Lower leg skin (tissue), 4 donors: ENCODE measurements around the gene TBC1D22A. TPM values are rescaled to one million over a fixed set of nuclear protein-coding genes. Genes with fewer than 3 reads are reported as not detected.
A peak's percentile ranks its signal among the peaks of the same experiment; 100 is the strongest.

Source experiments
- DNase-seq, 2 donors: peaks; one replicate each; pipeline ENCODE4 v3.0.0-alpha.2; 2019; ENCODE audit warnings: low spot score in 2 of 2
- H3K4me3 ChIP-seq: fragments of 200-600 bp; sonication (generic); 2 replicates; pipeline ENCODE4 v1.5.1; 2017; ENCODE audit warnings: mild to moderate bottlenecking, low read depth; ENCODE audit not compliant: poor library complexity, severe bottlenecking
- POLR2A ChIP-seq, 2 donors: fragments of 450-650 bp; IDR thresholded peaks; one replicate each; pipeline ENCODE4 v1.6.1; 2016 to 2017; ENCODE audit warnings: antibody characterized with exemption in 2 of 2, mild to moderate bottlenecking in 1 of 2, moderate library complexity in 1 of 2
- WGBS, 2 donors: methylation state at CpG; one replicate each; pipeline ENCODE4 v1.1.5; 2018; 5-methylcytosine and 5-hydroxymethylcytosine counted together
- intact Hi-C: fragments of 100-400 bp; cut with DNase I; formaldehyde crosslinking; loops from one replicate; pipeline ENCODE4 v1.15.0; 2023; ENCODE audit warnings: low total_unique reads
- total RNA-seq, 4 donors: library from RNA; depleted of rRNA; stranded (reverse); fragments of >200 nt; gene quantifications; one replicate each; pipeline ENCODE4 v1.1.0, GENCODE V29; 2016
- TF ChIP-seq, protein P1 (sequence below), 3 donors: fragments of 450-650 bp; IDR thresholded peaks; one replicate each; pipeline ENCODE4 v1.5.1; 2016; ENCODE audit warnings: antibody characterized with exemption in 3 of 3, mild to moderate bottlenecking in 3 of 3, moderate library complexity in 2 of 3

Gene TBC1D22A
- total RNA-seq, 4 donors from 2014 or later = 21.8 to 32.3 (median 31.6) TPM

DNA sequence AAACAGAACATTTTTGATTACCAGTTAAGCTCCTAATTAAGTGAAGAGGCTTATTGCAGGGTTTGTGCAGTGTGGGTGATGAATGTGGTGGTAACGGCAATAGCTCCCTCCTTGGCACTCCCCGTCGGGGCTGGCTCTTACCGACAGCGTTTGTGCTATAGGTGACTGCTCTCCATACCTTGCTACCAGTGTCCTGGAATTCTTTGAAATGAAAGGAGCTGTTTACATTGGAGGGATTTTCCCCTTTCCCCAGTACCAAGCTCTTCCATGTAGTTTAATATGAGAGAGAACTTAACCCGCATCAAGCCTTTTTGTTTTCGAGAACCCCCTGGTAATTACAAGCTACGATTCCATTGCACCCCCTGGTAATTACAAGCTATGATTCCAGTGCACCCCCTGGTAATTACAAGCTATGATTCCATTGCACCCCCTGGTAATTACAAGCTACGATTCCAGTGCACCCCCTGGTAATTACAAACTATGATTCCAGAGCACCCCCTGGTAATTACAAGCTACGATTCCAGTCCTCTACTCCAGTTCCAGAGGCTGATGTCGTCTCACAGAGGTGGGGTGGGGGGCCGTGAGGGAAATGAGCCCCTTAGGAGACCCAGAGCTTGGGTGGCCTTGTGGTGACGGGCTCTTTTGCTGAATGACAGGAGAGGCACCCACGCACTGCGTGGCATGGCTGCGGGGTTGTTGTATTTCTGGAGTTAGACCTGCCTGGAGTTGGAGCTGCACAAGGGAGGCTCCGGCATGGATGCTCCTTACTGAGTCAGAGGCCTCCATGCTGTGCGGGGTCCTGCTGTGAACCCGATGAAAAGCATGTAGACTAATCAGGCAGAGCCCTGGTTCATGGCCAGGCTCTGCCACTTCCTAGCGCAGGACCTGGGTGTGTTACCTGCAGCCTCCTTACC, 205.3 kb downstream of the TBC1D22A start:
- peak in 1 of 2 donors; percentile 37 for DNase-seq
- intact Hi-C loops = no loop called here
- no peak overlapping the region for H3K4me3 ChIP-seq
- WGBS, 2 donors = 91 to 94% methylated on average over 19 to 20 of the region's 20 CpGs
- no peak for TF ChIP-seq POLR2A (IDR thresholded peaks at IDR 0.05)
- TF ChIP-seq, protein P1, sequence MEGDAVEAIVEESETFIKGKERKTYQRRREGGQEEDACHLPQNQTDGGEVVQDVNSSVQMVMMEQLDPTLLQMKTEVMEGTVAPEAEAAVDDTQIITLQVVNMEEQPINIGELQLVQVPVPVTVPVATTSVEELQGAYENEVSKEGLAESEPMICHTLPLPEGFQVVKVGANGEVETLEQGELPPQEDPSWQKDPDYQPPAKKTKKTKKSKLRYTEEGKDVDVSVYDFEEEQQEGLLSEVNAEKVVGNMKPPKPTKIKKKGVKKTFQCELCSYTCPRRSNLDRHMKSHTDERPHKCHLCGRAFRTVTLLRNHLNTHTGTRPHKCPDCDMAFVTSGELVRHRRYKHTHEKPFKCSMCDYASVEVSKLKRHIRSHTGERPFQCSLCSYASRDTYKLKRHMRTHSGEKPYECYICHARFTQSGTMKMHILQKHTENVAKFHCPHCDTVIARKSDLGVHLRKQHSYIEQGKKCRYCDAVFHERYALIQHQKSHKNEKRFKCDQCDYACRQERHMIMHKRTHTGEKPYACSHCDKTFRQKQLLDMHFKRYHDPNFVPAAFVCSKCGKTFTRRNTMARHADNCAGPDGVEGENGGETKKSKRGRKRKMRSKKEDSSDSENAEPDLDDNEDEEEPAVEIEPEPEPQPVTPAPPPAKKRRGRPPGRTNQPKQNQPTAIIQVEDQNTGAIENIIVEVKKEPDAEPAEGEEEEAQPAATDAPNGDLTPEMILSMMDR (IDR thresholded peaks at IDR 0.05) = no peak

DNA sequence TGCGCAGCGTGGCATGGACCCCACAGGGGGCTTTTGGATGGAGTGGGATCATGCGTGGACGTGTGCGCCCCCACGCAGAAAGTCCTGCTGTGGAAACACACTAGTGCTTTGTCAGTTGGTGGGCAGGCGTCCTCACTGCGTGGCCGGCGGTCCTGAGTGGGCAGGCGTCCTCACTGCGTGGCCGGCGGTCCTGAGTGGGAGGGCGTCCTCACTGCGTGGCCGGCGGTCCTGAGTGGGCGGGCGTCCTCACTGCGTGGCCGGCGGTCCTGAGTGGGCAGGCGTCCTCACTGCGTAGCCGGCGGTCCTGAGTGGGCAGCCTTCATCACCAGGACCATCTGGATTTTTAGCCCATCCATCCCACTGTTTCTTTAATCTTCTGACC, 205.9 kb downstream of the TBC1D22A start:
- TF ChIP-seq, protein P1 (IDR thresholded peaks at IDR 0.05) = no peak
- TF ChIP-seq POLR2A (IDR thresholded peaks at IDR 0.05) = no peak
- H3K4me3 ChIP-seq = no peak overlapping the region
- intact Hi-C loops = no loop called here
- 95% methylated on average over 19 to 27 of the region's 27 CpGs for WGBS, 2 donors
- peak in 1 of 2 donors; percentile 67 for DNase-seq

GRCh38 chr22:46968848-46969247, 206.4 kb downstream of the TBC1D22A start:
- 95 to 96% methylated on average over 6 of the region's 6 CpGs for WGBS, 2 donors
- TF ChIP-seq, protein P1 (IDR thresholded peaks at IDR 0.05) = no peak
- TF ChIP-seq POLR2A (IDR thresholded peaks at IDR 0.05) = no peak
- H3K4me3 ChIP-seq = no peak overlapping the region
- peak in 1 of 2 donors; percentile 43 for DNase-seq
- intact Hi-C loops = no loop called here

GRCh38 chr22:46969491-46969890, 207.0 kb downstream of the TBC1D22A start:
- intact Hi-C loops = no loop called here
- 93 to 96% methylated on average over 4 of the region's 4 CpGs for WGBS, 2 donors
- TF ChIP-seq, protein P1 (IDR thresholded peaks at IDR 0.05) = no peak
- no peak for TF ChIP-seq POLR2A (IDR thresholded peaks at IDR 0.05)
- no peak overlapping the region for H3K4me3 ChIP-seq
- DNase-seq = peak in 1 of 2 donors; percentile 21

- TF ChIP-seq, protein P1 (IDR thresholded peaks at IDR 0.05) = no peak
- TF ChIP-seq POLR2A (IDR thresholded peaks at IDR 0.05) = no peak
- peak in 1 of 2 donors; percentile 83 for DNase-seq
- no peak overlapping the region for H3K4me3 ChIP-seq
- intact Hi-C loops = no loop called here
- 87 to 90% methylated on average over 6 of the region's 6 CpGs for WGBS, 2 donors
Observed at GRCh38 chr22:46969961-46970360, 207.5 kb downstream of the TBC1D22A start.
